GM18873 (cell line): ENCODE data around the gene CCDC177.

Source experiments
- ATAC-seq: cut with Tn5 transposase; IDR thresholded peaks from one replicate; pipeline ENCODE4 v1.9.1; 2021; ENCODE audit warnings: mild to moderate bottlenecking, moderate library complexity, moderate number of reproducible peaks; ENCODE audit not compliant: unreplicated experiment, low FRiP score

CCDC177 gene

GRCh38 chr14:69532561-69533340 is 41.9 kb downstream of the CCDC177 start:
- no peak for ATAC-seq

DNA sequence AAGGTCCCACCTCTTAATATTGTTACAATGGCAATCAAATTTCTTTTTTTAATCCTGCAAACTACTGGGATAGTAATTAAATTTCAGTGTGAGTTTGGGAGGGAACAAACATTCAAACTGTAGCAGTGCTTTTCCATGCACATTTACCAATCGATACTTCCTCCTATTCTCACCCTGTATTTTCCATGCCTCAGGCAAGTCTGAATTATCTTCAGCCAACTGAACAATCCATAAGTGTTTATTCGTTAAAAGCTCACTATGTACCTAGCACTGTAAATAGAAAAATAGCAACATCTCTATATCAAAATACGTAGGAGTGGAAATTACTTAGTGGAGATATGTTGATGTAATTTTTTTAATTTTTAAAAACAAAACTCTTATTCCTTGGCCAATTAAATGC is 43.5 kb downstream of the CCDC177 start:
- ATAC-seq = no peak

DNA sequence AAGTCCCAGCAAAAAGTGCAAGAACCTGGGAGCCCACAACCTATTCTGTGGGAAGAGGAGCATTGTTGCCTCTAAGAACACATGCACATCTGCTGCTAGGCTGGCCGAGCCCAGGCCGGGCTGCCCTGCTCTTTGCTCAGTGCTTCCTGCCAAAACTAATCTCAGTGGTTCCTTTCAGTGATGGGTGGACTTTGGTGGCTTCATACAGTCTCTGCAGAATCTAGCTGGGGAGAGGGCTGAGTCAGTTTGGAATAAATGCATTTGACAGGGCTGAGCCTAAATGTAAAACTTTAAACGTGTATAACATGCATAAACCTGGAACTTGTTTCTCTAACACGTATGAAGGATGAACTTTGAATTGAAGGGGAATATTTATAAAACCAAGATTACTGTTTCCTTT is 44.6 kb downstream of the CCDC177 start:
- ATAC-seq = no peak

GRCh38 chr14:69529563-69529962 is 45.1 kb downstream of the CCDC177 start:
- ATAC-seq = no peak

DNA sequence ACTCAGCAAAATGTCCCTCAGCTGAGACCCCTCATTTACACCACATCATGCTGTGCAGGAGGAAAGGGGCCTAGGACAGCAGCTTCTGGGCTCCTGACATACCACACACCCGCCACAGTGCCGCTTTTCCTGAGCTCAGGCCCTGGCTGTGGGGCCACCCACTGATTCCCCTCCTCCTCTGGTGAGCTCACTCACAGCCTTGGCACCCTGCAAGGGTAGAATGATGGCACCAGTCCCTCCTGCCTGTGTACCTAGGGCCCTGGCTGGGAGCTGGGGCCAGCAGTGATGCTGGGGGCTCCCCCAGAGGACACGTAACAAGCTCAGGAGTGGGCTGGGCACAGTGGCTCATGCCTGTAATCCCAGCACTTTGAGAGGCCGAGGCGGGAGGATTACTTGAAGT is 45.7 kb downstream of the CCDC177 start:
- no peak for ATAC-seq

- ATAC-seq = no peak
Observed at GRCh38 chr14:69528143-69528542, 46.5 kb downstream of the CCDC177 start.

- no peak for ATAC-seq
Observed at GRCh38 chr14:69527635-69528034, 47.0 kb downstream of the CCDC177 start.

DNA sequence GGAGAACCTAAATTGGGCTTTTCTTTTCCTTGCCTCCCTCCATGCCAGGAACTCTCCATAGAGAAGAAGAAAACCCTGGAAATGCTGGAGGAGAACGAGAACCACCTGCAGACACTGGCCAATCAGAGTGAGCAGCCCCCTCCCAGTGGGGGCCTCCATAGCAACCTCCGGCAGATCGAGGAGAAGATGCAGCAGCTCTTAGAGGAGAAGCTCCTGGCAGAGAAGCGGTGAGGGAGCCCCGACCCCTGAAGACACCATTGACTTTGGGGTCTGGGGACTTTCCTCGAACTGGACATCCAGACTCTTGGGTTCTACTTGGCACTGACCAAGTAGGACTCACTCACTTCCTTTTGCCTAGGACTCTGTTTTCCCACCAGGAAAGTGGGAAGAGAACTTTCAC is 48.8 kb downstream of the CCDC177 start:
- ATAC-seq = no peak

GRCh38 chr14:69522026-69522425 is 52.6 kb downstream of the CCDC177 start:
- ATAC-seq = no peak
